ENCODE results near the gene TTN. TPM values are rescaled to one million over a fixed set of nuclear protein-coding genes. Genes with fewer than 3 reads are reported as not detected.

The TTN gene
- total and polyA plus RNA-seq, 9 donors, result 0.17 to 12.9 (median 1.2) TPM

GRCh38 chr2:178632729-178633128 is 174.5 kb downstream of the TTN start:
- TF ChIP-seq CTCF (IDR thresholded peaks at IDR 0.05), result no peak
- no peak for TF ChIP-seq POLR2A (IDR thresholded peaks at IDR 0.05)
- no peak for TF ChIP-seq EP300 (IDR thresholded peaks at IDR 0.05)
- Histone ChIP-seq H3K4me1 (ENCODE audit: insufficient read depth) (no peaks in the 10 kb centered on the region), H3K36me3 (no peaks in the 10 kb centered on the region), H3K9me3 (no peaks in the 10 kb centered on the region), H3K27me3 (no peaks in the 10 kb centered on the region), H3K27ac (no peak overlapping the region), H3K4me3 (no peak overlapping the region)
- no peak for DNase-seq
- 65 to 78% (median 78%) methylated on average over 3 of the region's 3 CpGs for WGBS, 3 donors
- intact Hi-C loops (cut with DNase I), result no loop called here

- Histone ChIP-seq H3K36me3 (no peaks in the 10 kb centered on the region), H3K4me3 (no peak overlapping the region), H3K9me3 (no peaks in the 10 kb centered on the region), H3K4me1 (ENCODE audit: insufficient read depth) (no peaks in the 10 kb centered on the region), H3K27ac (no peak overlapping the region), H3K27me3 (no peaks in the 10 kb centered on the region)
- intact Hi-C loops (cut with DNase I), result no loop called here
- DNase-seq, result no peak
- TF ChIP-seq CTCF (IDR thresholded peaks at IDR 0.05), result no peak
- TF ChIP-seq POLR2A (IDR thresholded peaks at IDR 0.05), result no peak
- TF ChIP-seq EP300 (IDR thresholded peaks at IDR 0.05), result no peak
- 95 to 96% (median 95%) methylated on average over 5 of the region's 5 CpGs for WGBS, 3 donors
Measured at GRCh38 chr2:178630581-178630980, 176.6 kb downstream of the TTN start.

- Histone ChIP-seq H3K27me3 (no peaks in the 10 kb centered on the region), H3K9me3 (no peaks in the 10 kb centered on the region), H3K4me3 (no peak overlapping the region), H3K4me1 (ENCODE audit: insufficient read depth) (no peaks in the 10 kb centered on the region), H3K36me3 (no peaks in the 10 kb centered on the region), H3K27ac (no peak overlapping the region)
- intact Hi-C loops (cut with DNase I), result no loop called here
- no peak for DNase-seq
- WGBS, 3 donors, result 87 to 89% (median 88%) methylated on average over 11 of the region's 11 CpGs
- no peak for TF ChIP-seq POLR2A (IDR thresholded peaks at IDR 0.05)
- TF ChIP-seq EP300 (IDR thresholded peaks at IDR 0.05), result no peak
- no peak for TF ChIP-seq CTCF (IDR thresholded peaks at IDR 0.05)
Measured at GRCh38 chr2:178629463-178629862, 177.8 kb downstream of the TTN start.

GRCh38 chr2:178628605-178629004 is 178.6 kb downstream of the TTN start:
- no peaks in the 10 kb centered on the region for H3K27me3 ChIP-seq
- H3K4me3 ChIP-seq, result no peak overlapping the region
- H3K27ac ChIP-seq, result no peak overlapping the region
- no peak for TF ChIP-seq EP300 (IDR thresholded peaks at IDR 0.05)
- no peak for TF ChIP-seq CTCF (IDR thresholded peaks at IDR 0.05)
- no peak for TF ChIP-seq POLR2A (IDR thresholded peaks at IDR 0.05)
- intact Hi-C loops (cut with DNase I), result no loop called here
- H3K4me1 ChIP-seq (ENCODE audit: insufficient read depth), result no peaks in the 10 kb centered on the region
- DNase-seq, result no peak
- WGBS, 3 donors, result 72 to 78% (median 73%) methylated on average over 4 of the region's 4 CpGs
- no peaks in the 10 kb centered on the region for H3K9me3 ChIP-seq
- no peaks in the 10 kb centered on the region for H3K36me3 ChIP-seq

GRCh38 chr2:178627401-178627800 is 179.8 kb downstream of the TTN start:
- intact Hi-C loops (cut with DNase I), result no loop called here
- Histone ChIP-seq H3K36me3 (no peaks in the 10 kb centered on the region), H3K4me3 (no peak overlapping the region), H3K9me3 (no peaks in the 10 kb centered on the region), H3K4me1 (ENCODE audit: insufficient read depth) (no peaks in the 10 kb centered on the region), H3K27ac (no peak overlapping the region), H3K27me3 (no peaks in the 10 kb centered on the region)
- TF ChIP-seq CTCF (IDR thresholded peaks at IDR 0.05) (no peak), POLR2A (IDR thresholded peaks at IDR 0.05) (no peak), EP300 (IDR thresholded peaks at IDR 0.05) (no peak)
- no peak for DNase-seq
- 47 to 56% (median 48%) methylated on average over 1 of the region's 1 CpG for WGBS, 3 donors

All from ovary (tissue), 9 donors.